HCT116 (cell line): Measurements from ENCODE around the gene SLX9.

ENCODE experiments used
- CTCF ChIP-seq, 3 experiments: fragments of 200-600 bp in 1 of 3; sonication (generic) in 1 of 3; IDR thresholded peaks in 2 of 3; conservative IDR thresholded peaks in 1 of 3; 2 replicates each; pipeline ENCODE4 v1.5.1; 2012 to 2017; ENCODE audit warnings: low read depth in 2 of 3, low read length in 2 of 3, antibody characterized with exemption in 1 of 3, borderline replicate concordance in 1 of 3, control low read depth in 1 of 3, mild to moderate bottlenecking in 1 of 3, mixed read lengths in 1 of 3, mixed run types in 1 of 3, moderate library complexity in 1 of 3; ENCODE audit not compliant: insufficient read depth in 1 of 3
- EZH2 ChIP-seq: fragments of 200-600 bp; sonication (generic); IDR thresholded peaks from 2 replicates; pipeline ENCODE4 v1.6.1; 2017; ENCODE audit warnings: antibody characterized with exemption, mixed run types
- EZH2phosphoT487 ChIP-seq: fragments of 200-600 bp; IDR thresholded peaks from 2 replicates; pipeline ENCODE4 v1.6.1; 2018; ENCODE audit warnings: antibody characterized with exemption, borderline replicate concordance
- JUND ChIP-seq: IDR thresholded peaks from 2 replicates; pipeline ENCODE4 v1.6.1; 2012
- POLR2A ChIP-seq: IDR thresholded peaks from 2 replicates; pipeline ENCODE4 v1.7.0; 2011; ENCODE audit warnings: borderline replicate concordance; ENCODE audit not compliant: insufficient read depth, insufficient read length; ENCODE audit errors: extremely low read depth
- POLR2AphosphoS5 ChIP-seq: IDR thresholded peaks from 2 replicates; pipeline ENCODE4 v1.6.1; 2011; ENCODE audit warnings: mild to moderate bottlenecking, low read depth, low read length, moderate library complexity
- SIN3A ChIP-seq: IDR thresholded peaks from 2 replicates; pipeline ENCODE4 v1.6.1; 2012; ENCODE audit warnings: low read depth
- SP1 ChIP-seq: IDR thresholded peaks from 2 replicates; pipeline ENCODE4 v1.6.1; 2012; ENCODE audit warnings: low read depth
- SRF ChIP-seq: IDR thresholded peaks from 2 replicates; pipeline ENCODE4 v1.6.1; 2012; ENCODE audit warnings: low read depth
- YY1 ChIP-seq: IDR thresholded peaks from 2 replicates; pipeline ENCODE4 v1.6.1; 2011; ENCODE audit warnings: low read length, low read depth, moderate library complexity, mild to moderate bottlenecking; ENCODE audit not compliant: insufficient replicate concordance; ENCODE audit errors: extremely low read depth
- ZNF274 ChIP-seq: fragments of 200-500 bp; sonication (Bioruptor generic); IDR thresholded peaks from 2 replicates; pipeline ENCODE4 v1.6.1; 2014; ENCODE audit warnings: mild to moderate bottlenecking, low read depth, low read length, inconsistent platforms
- TF ChIP-seq, protein P1 (sequence below): IDR thresholded peaks from 2 replicates; pipeline ENCODE4 v1.6.1; 2012; ENCODE audit warnings: low read depth

DNA sequence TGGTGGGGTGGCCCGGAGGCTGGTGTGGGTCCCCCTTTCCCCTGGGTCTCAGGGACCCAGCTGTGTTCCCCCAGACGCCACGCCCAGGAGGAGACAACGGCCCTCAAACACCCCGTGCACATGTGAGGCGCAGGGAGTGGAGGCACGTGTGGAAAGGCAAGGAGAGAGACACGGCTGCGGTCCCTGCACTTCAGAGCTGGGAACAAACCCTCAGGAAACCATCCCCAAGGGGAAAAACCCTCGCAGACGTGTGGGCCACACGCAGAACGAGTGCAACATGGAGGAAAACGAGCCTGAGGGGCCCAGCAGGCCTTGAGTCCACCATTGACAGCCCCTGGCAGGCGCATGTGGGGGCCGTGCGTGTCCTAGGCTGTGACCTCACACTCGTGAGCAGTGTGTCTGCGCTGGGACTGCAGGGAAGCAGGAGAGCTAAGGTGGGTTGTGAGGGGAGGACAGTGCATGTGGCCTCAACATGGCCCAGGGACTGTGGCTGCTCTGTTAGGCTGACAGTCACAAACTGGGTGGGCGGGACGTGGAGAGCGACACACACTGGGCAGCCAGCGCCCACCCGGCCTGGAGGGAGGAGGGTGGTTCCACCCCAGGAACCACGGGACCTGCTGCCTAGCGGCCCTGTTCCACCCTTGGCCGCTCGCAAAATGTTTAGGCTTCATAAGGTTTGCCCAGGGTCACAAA, 39.1 kb upstream of the SLX9 start:
- TF ChIP-seq POLR2AphosphoS5 (no peak), CTCF (IDR thresholded peaks at IDR 0.05 in 2 of 3, conservative IDR thresholded peaks at IDR 0.05 in 1 of 3; ENCODE audit: borderline replicate concordance in 1 of 3, insufficient read depth in 1 of 3, low read depth in 2 of 3, low read length in 2 of 3) (no peak), POLR2A (no peak), EZH2 (no peak), ZNF274 (no peak), SRF (no peak), JUND (no peak), SP1 (no peak), SIN3A (no peak), YY1 (no peak), EZH2phosphoT487 (no peak)
- TF ChIP-seq, protein P1, sequence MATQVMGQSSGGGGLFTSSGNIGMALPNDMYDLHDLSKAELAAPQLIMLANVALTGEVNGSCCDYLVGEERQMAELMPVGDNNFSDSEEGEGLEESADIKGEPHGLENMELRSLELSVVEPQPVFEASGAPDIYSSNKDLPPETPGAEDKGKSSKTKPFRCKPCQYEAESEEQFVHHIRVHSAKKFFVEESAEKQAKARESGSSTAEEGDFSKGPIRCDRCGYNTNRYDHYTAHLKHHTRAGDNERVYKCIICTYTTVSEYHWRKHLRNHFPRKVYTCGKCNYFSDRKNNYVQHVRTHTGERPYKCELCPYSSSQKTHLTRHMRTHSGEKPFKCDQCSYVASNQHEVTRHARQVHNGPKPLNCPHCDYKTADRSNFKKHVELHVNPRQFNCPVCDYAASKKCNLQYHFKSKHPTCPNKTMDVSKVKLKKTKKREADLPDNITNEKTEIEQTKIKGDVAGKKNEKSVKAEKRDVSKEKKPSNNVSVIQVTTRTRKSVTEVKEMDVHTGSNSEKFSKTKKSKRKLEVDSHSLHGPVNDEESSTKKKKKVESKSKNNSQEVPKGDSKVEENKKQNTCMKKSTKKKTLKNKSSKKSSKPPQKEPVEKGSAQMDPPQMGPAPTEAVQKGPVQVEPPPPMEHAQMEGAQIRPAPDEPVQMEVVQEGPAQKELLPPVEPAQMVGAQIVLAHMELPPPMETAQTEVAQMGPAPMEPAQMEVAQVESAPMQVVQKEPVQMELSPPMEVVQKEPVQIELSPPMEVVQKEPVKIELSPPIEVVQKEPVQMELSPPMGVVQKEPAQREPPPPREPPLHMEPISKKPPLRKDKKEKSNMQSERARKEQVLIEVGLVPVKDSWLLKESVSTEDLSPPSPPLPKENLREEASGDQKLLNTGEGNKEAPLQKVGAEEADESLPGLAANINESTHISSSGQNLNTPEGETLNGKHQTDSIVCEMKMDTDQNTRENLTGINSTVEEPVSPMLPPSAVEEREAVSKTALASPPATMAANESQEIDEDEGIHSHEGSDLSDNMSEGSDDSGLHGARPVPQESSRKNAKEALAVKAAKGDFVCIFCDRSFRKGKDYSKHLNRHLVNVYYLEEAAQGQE: no peak
